Keratinocyte (primary cell): ENCODE data around the gene TENM3.

Source experiments
- CTCF ChIP-seq, 3 experiments: IDR thresholded peaks in 1 of 3; conservative IDR thresholded peaks in 1 of 3; optimal IDR thresholded peaks in 1 of 3; 2 replicates in 2 of 3; 3 replicates in 1 of 3; pipeline versions ENCODE3 to v1.5.1; 2011; ENCODE audit warnings: low read length in 3 of 3, mild to moderate bottlenecking in 3 of 3, moderate library complexity in 2 of 3, control low read depth in 1 of 3, inconsistent platforms in 1 of 3; ENCODE audit not compliant: insufficient read depth in 2 of 3; ENCODE audit errors: extremely low read depth in 1 of 3
- EZH2 ChIP-seq: IDR thresholded peaks from one replicate; pipeline ENCODE4 v1.6.1; 2012; ENCODE audit warnings: inconsistent platforms, mild to moderate bottlenecking, low read length, moderate library complexity

- TF ChIP-seq CTCF (optimal IDR thresholded peaks at IDR 0.05 in 1 of 3, IDR thresholded peaks at IDR 0.05 in 1 of 3, conservative IDR thresholded peaks at IDR 0.05 in 1 of 3; ENCODE audit: extremely low read depth in 1 of 3, insufficient read depth in 2 of 3, low read length in 3 of 3) (no peak), EZH2 (no peak)
Measured at GRCh38 chr4:182533964-182534363, 290.8 kb downstream of the TENM3 start.
